HFFc6 (cell line): Measurements from ENCODE around the gene MT2A. TPM values are rescaled to one million over a fixed set of nuclear protein-coding genes. Genes with fewer than 3 reads are reported as not detected.
A peak's percentile ranks its signal among the peaks of the same experiment; 100 is the strongest.

Source experiments
- DNase-seq: peaks from one replicate; pipeline ENCODE4 v3.0.0-alpha.2; 2018
- H3K27ac Mint-ChIP-seq: 2 replicates; pipeline ENCODE4 v1.8.0; 2020; ENCODE audit warnings: mild to moderate bottlenecking, mixed read lengths
- H3K27me3 Mint-ChIP-seq: 2 replicates; pipeline ENCODE4 v1.8.0; 2021; ENCODE audit warnings: mild to moderate bottlenecking, moderate library complexity, mixed read lengths; ENCODE audit not compliant: insufficient read depth
- H3K36me3 Mint-ChIP-seq: 2 replicates; pipeline ENCODE4 v1.8.0; 2021; ENCODE audit warnings: low read depth, mixed read lengths
- H3K4me1 Mint-ChIP-seq: 2 replicates; pipeline ENCODE4 v1.8.0; 2020; ENCODE audit warnings: low read depth, mixed read lengths
- H3K4me3 Mint-ChIP-seq: 2 replicates; pipeline ENCODE4 v1.8.0; 2020; ENCODE audit warnings: mild to moderate bottlenecking, moderate library complexity, mixed read lengths
- H3K9me3 Mint-ChIP-seq: 2 replicates; pipeline ENCODE4 v1.8.0; 2020; ENCODE audit warnings: mild to moderate bottlenecking, mixed read lengths
- CTCF ChIP-seq: fragments of 200-600 bp; sonication (generic); IDR thresholded peaks from 2 replicates; pipeline ENCODE4 v1.5.0; 2021; ENCODE audit warnings: antibody characterized with exemption, mild to moderate bottlenecking
- total RNA-seq, 6 experiments: library from RNA; stranded (reverse); fragmentation: NEBNext Ultra II Directional; extraction: Animal tissue kit (Norgen Biotek cat#: 25700); gene quantifications; 2 replicates in 1 of 6; 3 replicates in 5 of 6; pipeline ENCODE4 v1.2.3, GENCODE V29; 2021

MT2A gene
- total RNA-seq, 6 experiments from 2014 or later: 623 to 1,524 (median 1,044) TPM

GRCh38 chr16:56657555-56658326 is 49.4 kb downstream of the MT2A start, which contains the start of gene MT1F:
TSS of gene MT1F (plus strand) at chr16:56657959. CDS start at chr16:56658059, 100 bp downstream.
- H3K27ac Mint-ChIP-seq: no peak within 1 kb of the TSS
- H3K4me3 Mint-ChIP-seq: peak within 1 kb of the TSS; percentile 81
- no peak for TF ChIP-seq CTCF
- H3K4me1 Mint-ChIP-seq: peaks cover 14% of the 10 kb centered on the region
- no peak for DNase-seq
- 0 out of 2 replicates have a peak, but pooled peaks cover 3% of the 10 kb centered on the region for H3K36me3 Mint-ChIP-seq
- no peaks in the 10 kb centered on the region for H3K9me3 Mint-ChIP-seq
- H3K27me3 Mint-ChIP-seq: peaks cover 68% of the 10 kb centered on the region

- no peak for TF ChIP-seq CTCF
- peaks cover 15% of the 10 kb centered on the region for H3K4me1 Mint-ChIP-seq
Measured at GRCh38 chr16:56658327-56658875, 50.0 kb downstream of the MT2A start.

More at GRCh38 chr16:56658327-56658875, 50.0 kb downstream of the MT2A start:
- H3K36me3 Mint-ChIP-seq: 0 out of 2 replicates have a peak, but pooled peaks cover 3% of the 10 kb centered on the region
- no peak overlapping the region for H3K27ac Mint-ChIP-seq
- peak overlapping the region; percentile 81; the same call in 1 of the 2 replicates for H3K4me3 Mint-ChIP-seq
- peaks cover 64% of the 10 kb centered on the region for H3K27me3 Mint-ChIP-seq
- H3K9me3 Mint-ChIP-seq: no peaks in the 10 kb centered on the region
- DNase-seq: no peak

Other genes with a start within 250 kb of the MT2A start
- 100 to 1,000 TPM; 104 to 117 (median 112) TPM for gene AMFR, start 183.0 kb upstream of the MT2A start, total RNA-seq
- 100 to 1,000 TPM; 114 to 150 (median 138) TPM for gene NUDT21, start 157.3 kb upstream of the MT2A start, total RNA-seq
- 10 to 100 TPM; 62.8 to 77.0 (median 74.3) TPM for gene OGFOD1, start 157.0 kb upstream of the MT2A start, total RNA-seq
- 10 to 100 TPM; 26.2 to 33.3 (median 29.5) TPM for gene BBS2, start 88.6 kb upstream of the MT2A start, total RNA-seq
- gene MT4, start 43.5 kb upstream of the MT2A start, total RNA-seq: not detected
- gene MT3, start 19.1 kb upstream of the MT2A start, total RNA-seq: not detected
- gene MT1E, start 17.2 kb downstream of the MT2A start, total RNA-seq: 100 to 1,000 TPM; 192 to 469 (median 458) TPM
- under 1 TPM in 5 of 6 experiments, not detected in 1; 0.21 to 0.41 (median 0.28) TPM for gene MT1M, start 24.1 kb downstream of the MT2A start, total RNA-seq
- 1 to 10 TPM in 1 of 6 experiments, under 1 TPM in 1, not detected in 4; 0.50 to 1.5 TPM for gene MT1A, start 30.1 kb downstream of the MT2A start, total RNA-seq
- gene MT1B, start 43.3 kb downstream of the MT2A start, total RNA-seq: not detected
- gene MT1F, start 49.4 kb downstream of the MT2A start, total RNA-seq: not detected
- under 1 TPM in 1 of 6 experiments, not detected in 5; 0.73 TPM for gene MT1G, start 59.5 kb downstream of the MT2A start, total RNA-seq
- not detected for gene MT1H, start 61.2 kb downstream of the MT2A start, total RNA-seq
- gene MT1X, start 73.9 kb downstream of the MT2A start, total RNA-seq: 10 to 100 TPM; 28.0 to 38.7 (median 33.3) TPM
- 10 to 100 TPM; 58.6 to 84.0 (median 78.8) TPM for gene NUP93, start 121.5 kb downstream of the MT2A start, total RNA-seq